Lower lobe of right lung (tissue), 2 donors: ENCODE measurements around the gene HDAC4. TPM values are rescaled to one million over a fixed set of nuclear protein-coding genes. Genes with fewer than 3 reads are reported as not detected.

Experiments
- ATAC-seq, 2 donors: fragments of 200-7000 bp; cut with Tn5 transposase; one replicate each; pipeline ENCODE4 v1.9.1; 2020 to 2022; ENCODE audit warnings: mild to moderate bottlenecking in 2 of 2, moderate library complexity in 2 of 2
- DNase-seq: peaks from one replicate; pipeline ENCODE4 v3.0.0-alpha.2; 2020
- H3K27ac ChIP-seq: fragments of 200-600 bp; one replicate; pipeline ENCODE4 v1.8.0; 2022
- H3K27me3 ChIP-seq: fragments of 200-600 bp; one replicate; pipeline ENCODE4 v1.8.0; 2022; ENCODE audit warnings: low read depth
- H3K36me3 ChIP-seq: fragments of 200-600 bp; one replicate; pipeline ENCODE4 v1.8.0; 2022; ENCODE audit warnings: mild to moderate bottlenecking
- H3K4me1 ChIP-seq: fragments of 200-600 bp; one replicate; pipeline ENCODE4 v1.8.0; 2022
- H3K4me3 ChIP-seq: fragments of 200-600 bp; one replicate; pipeline ENCODE4 v1.8.0; 2022; ENCODE audit warnings: mild to moderate bottlenecking
- H3K9me3 ChIP-seq: fragments of 200-600 bp; one replicate; pipeline ENCODE4 v1.8.0; 2022
- intact Hi-C: fragments of 100-400 bp; cut with DNase I; formaldehyde crosslinking; loops from one replicate; pipeline ENCODE4 v1.11.0; 2022
- total RNA-seq: library from RNA; stranded (reverse); fragmentation: NEBNext Ultra II Directional; extraction: Animal tissue kit (Norgen Biotek cat#: 25700); gene quantifications from one replicate; pipeline ENCODE4 v1.2.1, GENCODE V29; 2021
- TF ChIP-seq, protein P1 (sequence below): fragments of 200-600 bp; IDR thresholded peaks from one replicate; pipeline ENCODE4 v1.8.0; 2022; ENCODE audit warnings: antibody characterized with exemption, mild to moderate bottlenecking
- donor health status: DM: no; HTN: yes; CAD: no; lungs with severe emphysema.

HDAC4 gene
- total RNA-seq, 1 donor from 2014 or later = 44.9 TPM

DNA sequence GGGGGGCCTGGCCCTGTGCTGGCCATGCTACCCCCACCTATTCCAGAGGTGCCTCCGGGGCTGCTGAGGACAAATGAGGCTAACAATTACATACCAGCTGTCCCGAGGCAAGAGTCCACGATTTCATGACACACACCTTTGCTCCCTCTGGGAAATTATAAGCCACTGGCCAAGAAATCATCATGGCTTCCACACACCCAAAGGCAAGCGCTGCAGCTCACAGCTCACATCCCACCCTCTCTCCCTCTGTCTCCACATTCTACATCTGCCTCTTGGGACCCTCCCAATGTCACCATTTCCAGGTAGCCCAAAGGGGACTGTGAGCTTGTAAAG lies 134.4 kb downstream of the HDAC4 start:
- intact Hi-C loops = no loop called here
- H3K4me3 ChIP-seq = peak overlapping the region; percentile 41
- H3K27me3 ChIP-seq = no peaks in the 10 kb centered on the region
- DNase-seq (no peak), ATAC-seq (no peak)
- TF ChIP-seq, protein P1, sequence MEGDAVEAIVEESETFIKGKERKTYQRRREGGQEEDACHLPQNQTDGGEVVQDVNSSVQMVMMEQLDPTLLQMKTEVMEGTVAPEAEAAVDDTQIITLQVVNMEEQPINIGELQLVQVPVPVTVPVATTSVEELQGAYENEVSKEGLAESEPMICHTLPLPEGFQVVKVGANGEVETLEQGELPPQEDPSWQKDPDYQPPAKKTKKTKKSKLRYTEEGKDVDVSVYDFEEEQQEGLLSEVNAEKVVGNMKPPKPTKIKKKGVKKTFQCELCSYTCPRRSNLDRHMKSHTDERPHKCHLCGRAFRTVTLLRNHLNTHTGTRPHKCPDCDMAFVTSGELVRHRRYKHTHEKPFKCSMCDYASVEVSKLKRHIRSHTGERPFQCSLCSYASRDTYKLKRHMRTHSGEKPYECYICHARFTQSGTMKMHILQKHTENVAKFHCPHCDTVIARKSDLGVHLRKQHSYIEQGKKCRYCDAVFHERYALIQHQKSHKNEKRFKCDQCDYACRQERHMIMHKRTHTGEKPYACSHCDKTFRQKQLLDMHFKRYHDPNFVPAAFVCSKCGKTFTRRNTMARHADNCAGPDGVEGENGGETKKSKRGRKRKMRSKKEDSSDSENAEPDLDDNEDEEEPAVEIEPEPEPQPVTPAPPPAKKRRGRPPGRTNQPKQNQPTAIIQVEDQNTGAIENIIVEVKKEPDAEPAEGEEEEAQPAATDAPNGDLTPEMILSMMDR = no peak
- H3K4me1 ChIP-seq = peaks cover 57% of the 10 kb centered on the region
- peak overlapping the region; percentile 85 for H3K27ac ChIP-seq
- H3K36me3 ChIP-seq = no peaks in the 10 kb centered on the region
- no peaks in the 10 kb centered on the region for H3K9me3 ChIP-seq

DNA sequence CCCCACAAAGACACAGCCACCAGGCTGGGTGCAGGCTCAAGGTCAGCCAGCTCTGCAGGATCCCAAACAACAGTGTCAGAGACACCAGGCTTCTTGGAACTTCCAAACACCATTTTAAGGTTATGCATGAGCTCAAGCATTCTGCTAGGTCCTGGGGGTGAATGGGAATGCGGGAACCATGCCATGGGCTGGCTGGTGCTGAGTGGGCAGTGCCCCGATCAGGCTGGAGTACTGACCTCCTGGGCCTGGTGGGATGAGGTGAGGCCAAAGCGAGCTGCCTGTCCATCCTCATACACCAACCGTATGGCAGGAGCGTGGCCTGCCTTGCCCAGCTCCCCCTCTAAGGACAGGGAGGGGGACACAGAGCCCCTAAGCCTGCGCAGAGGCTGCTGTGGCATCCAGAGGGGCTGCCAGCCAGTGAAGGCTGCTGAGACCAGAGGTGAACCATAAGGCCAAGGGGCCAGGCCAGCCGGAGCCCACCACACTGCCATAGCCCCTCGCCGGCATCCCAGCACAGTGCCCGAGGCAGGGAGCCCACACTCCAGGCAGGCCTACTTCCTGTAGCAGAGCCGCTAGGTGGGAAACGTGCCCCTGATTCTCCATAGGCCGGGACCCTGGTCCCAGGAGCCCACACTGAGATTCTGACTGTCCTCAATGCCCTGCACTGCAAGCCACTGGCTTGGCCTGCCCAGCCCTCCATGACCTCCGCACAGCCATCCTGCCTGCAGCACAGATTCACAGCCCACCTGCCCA lies 135.0 kb downstream of the HDAC4 start:
- Histone ChIP-seq H3K9me3 (no peaks in the 10 kb centered on the region), H3K4me1 (peaks cover 58% of the 10 kb centered on the region), H3K27ac (peak overlapping the region; percentile 85), H3K27me3 (no peaks in the 10 kb centered on the region), H3K4me3 (peak overlapping the region; percentile 41), H3K36me3 (no peaks in the 10 kb centered on the region)
- DNase-seq (no peak), ATAC-seq (no peak)
- intact Hi-C loops = no loop called here
- TF ChIP-seq, protein P1 = no peak

DNA sequence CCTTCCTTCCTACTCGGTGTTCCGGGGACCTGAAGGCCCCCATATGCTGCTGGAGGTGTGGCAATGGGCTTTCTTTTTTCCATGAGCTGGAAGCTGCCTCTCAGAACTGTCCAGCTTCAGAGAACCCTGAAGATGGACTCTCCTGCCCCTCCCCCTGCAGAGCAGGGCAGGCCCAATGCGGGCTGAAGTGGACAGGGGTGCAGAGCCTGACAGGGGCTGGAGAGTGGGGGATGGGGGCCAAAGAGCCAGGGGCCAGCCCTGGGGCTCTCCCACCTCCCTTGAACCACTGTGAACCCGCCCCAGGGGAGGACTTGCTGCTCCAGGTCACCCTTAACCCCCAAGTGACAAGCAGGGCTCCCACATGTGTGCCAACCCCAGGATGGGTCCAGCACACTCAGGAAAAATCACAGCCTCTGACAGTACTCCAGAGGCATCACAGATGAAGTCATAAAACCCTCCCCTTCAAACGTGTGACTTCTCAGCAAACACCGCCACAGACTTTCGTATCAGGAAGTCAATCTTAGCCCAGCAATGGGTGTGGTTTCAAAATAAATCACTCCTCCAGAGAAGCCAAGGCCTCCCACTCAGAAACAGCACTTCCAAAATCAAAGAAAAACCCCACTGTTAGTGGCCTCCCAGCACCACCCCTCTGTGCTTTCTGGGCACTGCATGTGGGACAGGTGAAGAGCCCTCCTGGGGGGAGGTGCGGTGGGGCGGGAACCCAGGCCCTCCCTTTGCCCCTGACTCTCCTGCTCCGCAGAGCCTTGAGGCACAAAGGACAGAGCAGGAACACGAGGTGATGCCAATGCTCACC lies 135.8 kb downstream of the HDAC4 start:
- TF ChIP-seq, protein P1 = no peak
- H3K36me3 ChIP-seq = no peaks in the 10 kb centered on the region
- intact Hi-C loops = no loop called here
- peak overlapping the region; percentile 15 for H3K4me3 ChIP-seq
- ATAC-seq = peak; percentile 55 to 60
- H3K4me1 ChIP-seq = peaks cover 66% of the 10 kb centered on the region
- no peak for DNase-seq
- H3K27me3 ChIP-seq = no peaks in the 10 kb centered on the region
- no peaks in the 10 kb centered on the region for H3K9me3 ChIP-seq
- H3K27ac ChIP-seq = peak overlapping the region; percentile 85

DNA sequence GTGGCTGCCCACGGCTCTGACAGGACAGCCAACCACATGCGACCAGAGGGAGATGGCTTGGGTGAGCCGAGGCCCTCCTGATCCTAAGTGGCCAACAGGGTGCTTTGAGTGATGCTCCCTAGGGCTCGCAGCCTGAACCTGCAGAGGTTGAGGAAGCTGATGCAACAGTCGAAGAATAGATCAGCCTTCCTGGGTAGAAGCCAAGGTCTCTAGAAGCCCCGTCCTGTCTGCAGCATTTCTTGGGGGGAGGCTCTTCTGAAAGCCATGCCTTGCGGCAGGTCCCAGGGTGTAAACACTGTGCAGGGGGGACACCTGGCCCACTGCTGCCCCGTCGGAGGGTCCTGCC lies 136.4 kb downstream of the HDAC4 start:
- DNase-seq = no peak
- Histone ChIP-seq H3K9me3 (no peaks in the 10 kb centered on the region), H3K27ac (peak overlapping the region; percentile 85), H3K4me3 (no peak overlapping the region), H3K36me3 (no peaks in the 10 kb centered on the region), H3K27me3 (no peaks in the 10 kb centered on the region), H3K4me1 (peaks cover 71% of the 10 kb centered on the region)
- intact Hi-C loops = no loop called here
- TF ChIP-seq, protein P1 = no peak
- ATAC-seq = no peak

DNA sequence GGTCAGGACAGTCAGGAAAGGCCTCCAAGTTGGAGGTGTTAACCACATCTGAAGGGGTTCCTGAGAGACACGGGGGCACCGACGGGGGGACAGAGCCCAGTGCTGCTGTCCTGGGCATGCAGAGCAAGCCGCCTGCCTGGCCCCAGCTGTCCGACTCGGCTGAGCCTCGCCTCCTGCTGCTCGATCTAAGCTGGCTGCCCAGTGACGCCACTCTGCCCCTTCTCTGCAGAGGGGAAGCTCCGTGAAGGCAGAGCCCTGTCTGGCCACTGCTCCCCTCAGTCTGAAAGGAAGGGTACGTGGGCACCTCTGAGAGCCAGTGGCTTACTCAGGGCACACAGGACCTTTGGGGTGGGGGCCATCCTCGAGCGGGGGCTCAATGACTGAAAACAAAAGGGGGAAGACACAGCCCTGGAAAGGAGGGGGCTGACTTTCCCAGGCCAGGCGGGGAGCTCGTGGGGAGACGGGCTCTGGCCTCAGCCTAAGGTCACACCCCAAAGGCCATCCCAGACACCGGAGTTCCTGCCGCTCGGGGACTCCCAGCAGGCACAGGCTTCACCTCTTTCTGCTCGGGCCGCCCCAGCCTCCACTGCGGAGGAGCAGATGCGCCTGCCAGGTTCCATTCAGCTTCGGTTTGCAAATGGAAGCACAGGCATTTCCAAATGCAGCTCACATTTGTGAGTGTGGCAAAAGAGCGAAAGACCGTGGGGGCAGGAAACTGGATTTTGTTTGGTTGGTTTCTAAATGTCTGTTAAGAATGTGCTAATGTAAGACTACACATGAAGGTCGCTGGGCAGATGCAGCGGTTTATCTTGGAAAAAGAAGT lies 136.9 kb downstream of the HDAC4 start:
- H3K27ac ChIP-seq = peak overlapping the region; percentile 85
- H3K4me1 ChIP-seq = peaks cover 76% of the 10 kb centered on the region
- TF ChIP-seq, protein P1 = no peak
- no peaks in the 10 kb centered on the region for H3K36me3 ChIP-seq
- no peaks in the 10 kb centered on the region for H3K9me3 ChIP-seq
- DNase-seq = no peak
- H3K4me3 ChIP-seq = no peak overlapping the region
- intact Hi-C loops = no loop called here
- ATAC-seq = no peak
- H3K27me3 ChIP-seq = no peaks in the 10 kb centered on the region
